Nasal cavity respiratory epithelium epithelial cell of viscerocranial mucosa (primary cell): ENCODE data around the gene REEP5. TPM values are rescaled to one million over a fixed set of nuclear protein-coding genes. Genes with fewer than 3 reads are reported as not detected.

ENCODE experiments used
- total RNA-seq: library from RNA; depleted of rRNA; stranded (reverse); fragments of >200 nt; gene quantifications from 2 replicates; pipeline ENCODE4 v1.2.3, GENCODE V29; 2014

The REEP5 gene
- total RNA-seq: 33.5 and 49.7 TPM in 2 replicates

GRCh38 chr5:112921833-112922817 is at the start of gene REEP5:
TSS of gene REEP5 (minus strand) at chr5:112922227. CDS start at chr5:112922190, 37 bp downstream.

GRCh38 chr5:112860929-112861637 is 60.9 kb downstream of the REEP5 start, which contains the start of gene SRP19:
TSS of gene SRP19 (plus strand) at chr5:112861287. CDS start at chr5:112861377, 90 bp downstream.

Other genes with a start within 250 kb of the REEP5 start
- gene APC, start 184.3 kb downstream of the REEP5 start, total RNA-seq: 52.3 and 57.1 TPM in 2 replicates
- gene SRP19, start 60.9 kb downstream of the REEP5 start, total RNA-seq: 134 and 152 TPM in 2 replicates
- gene DCP2, start 54.6 kb upstream of the REEP5 start, total RNA-seq: 33.7 and 37.3 TPM in 2 replicates